ENCODE results near the gene NHERF2.
A peak's percentile ranks its signal among the peaks of the same experiment; 100 is the strongest.

The NHERF2 gene

GRCh38 chr16:2087748-2088631 is 61.3 kb downstream of the NHERF2 start:
- peaks cover 24 to 60% (median 53%) of the 10 kb centered on the region in 10 experiments for H3K4me1 ChIP-seq
- H3K36me3 ChIP-seq, result peaks cover 71 to 92% (median 84%) of the 10 kb centered on the region in 11 experiments
- H3K4me2 ChIP-seq, result peak overlapping the region in 9 of 11 experiments; percentile 58 to 99 (median 97); a peak in 18 of 22 replicates
- peak overlapping the region in 4 of 11 experiments; percentile 72 to 78 (median 76); a peak in 6 of 22 replicates for H3K9ac ChIP-seq
- H4K20me1 ChIP-seq, result peaks cover 31 to 96% (median 76%) of the 10 kb centered on the region in 11 experiments
- H3K4me3 ChIP-seq, result no peak overlapping the region
- H3K27ac ChIP-seq, result peak overlapping the region in 1 of 11 experiments; percentile 22; a peak in 1 of 22 replicates
- H3K9me3 ChIP-seq (replicated peaks in 1 of 11), result no peaks in the 10 kb centered on the region
- no peaks in the 10 kb centered on the region for H3K27me3 ChIP-seq
- no peak for TF ChIP-seq Cebpa-rat (IDR thresholded peaks at IDR 0.05)

All from BLaER1 treated with 17β-estradiol and CSF1 and Interleukin-3, amounts not matched to agents 10 nM and 100 nM (cell line).